Muscle of back (tissue), 11 donors: ENCODE measurements around the gene IGLON5. TPM values are rescaled to one million over a fixed set of nuclear protein-coding genes. Genes with fewer than 3 reads are reported as not detected.
A peak's percentile ranks its signal among the peaks of the same experiment; 100 is the strongest.

Experiments used
- DNase-seq, 3 donors: peaks; one replicate each; pipeline versions ENCODE4 v3.0.0 to v3.0.0-alpha.2; 2013
- polyA plus RNA-seq, 10 donors: library from polyadenylated mRNA; unstranded; fragments of 120-200 nt; gene quantifications; one replicate each; pipeline ENCODE4 v1.2.1, GENCODE V29; 2013; ENCODE audit not compliant: insufficient read length in 10 of 10

The IGLON5 gene
- polyA plus RNA-seq, 10 donors = 0.09 to 0.51 (median 0.18) TPM

DNA sequence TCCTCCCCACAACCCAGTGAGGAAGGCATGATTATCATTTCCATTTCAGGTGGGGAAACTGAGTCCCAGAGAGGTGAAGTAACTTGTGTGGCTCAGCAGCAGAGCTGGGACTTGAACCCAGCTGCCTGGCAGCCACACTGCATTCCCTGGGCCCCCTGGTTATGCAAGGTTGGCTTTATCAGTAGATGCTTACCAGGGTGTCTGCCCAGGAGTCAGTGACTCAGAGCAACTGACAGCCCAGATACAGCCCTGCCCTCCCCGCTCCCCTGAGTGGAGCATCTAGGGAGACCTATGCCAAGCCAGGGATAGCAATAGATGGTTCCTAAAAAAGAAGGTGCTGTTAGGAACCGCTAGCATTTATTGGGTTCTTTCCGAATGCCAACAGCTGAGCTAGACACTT is 5.9 kb downstream of the IGLON5 start:
- no peak for DNase-seq

DNA sequence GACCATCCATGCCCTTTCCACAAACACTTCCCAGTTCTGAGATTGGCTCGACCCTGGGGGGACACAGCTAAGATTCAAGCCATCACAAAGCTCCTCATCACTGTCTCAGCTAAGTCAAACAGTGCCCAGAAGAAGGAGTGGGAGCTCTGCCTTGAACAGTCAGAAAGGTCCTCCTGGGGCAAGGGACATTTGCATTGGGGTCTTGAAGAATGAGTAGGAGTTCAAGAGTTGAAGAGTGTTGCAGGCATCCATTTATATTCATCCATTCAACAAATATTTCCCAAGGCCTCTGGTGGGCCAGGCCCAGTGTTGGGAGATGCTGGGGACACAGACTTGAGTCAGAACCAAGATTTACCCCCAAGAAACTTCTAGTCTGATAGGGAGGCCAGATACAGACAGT is 6.5 kb downstream of the IGLON5 start:
- no peak for DNase-seq

DNA sequence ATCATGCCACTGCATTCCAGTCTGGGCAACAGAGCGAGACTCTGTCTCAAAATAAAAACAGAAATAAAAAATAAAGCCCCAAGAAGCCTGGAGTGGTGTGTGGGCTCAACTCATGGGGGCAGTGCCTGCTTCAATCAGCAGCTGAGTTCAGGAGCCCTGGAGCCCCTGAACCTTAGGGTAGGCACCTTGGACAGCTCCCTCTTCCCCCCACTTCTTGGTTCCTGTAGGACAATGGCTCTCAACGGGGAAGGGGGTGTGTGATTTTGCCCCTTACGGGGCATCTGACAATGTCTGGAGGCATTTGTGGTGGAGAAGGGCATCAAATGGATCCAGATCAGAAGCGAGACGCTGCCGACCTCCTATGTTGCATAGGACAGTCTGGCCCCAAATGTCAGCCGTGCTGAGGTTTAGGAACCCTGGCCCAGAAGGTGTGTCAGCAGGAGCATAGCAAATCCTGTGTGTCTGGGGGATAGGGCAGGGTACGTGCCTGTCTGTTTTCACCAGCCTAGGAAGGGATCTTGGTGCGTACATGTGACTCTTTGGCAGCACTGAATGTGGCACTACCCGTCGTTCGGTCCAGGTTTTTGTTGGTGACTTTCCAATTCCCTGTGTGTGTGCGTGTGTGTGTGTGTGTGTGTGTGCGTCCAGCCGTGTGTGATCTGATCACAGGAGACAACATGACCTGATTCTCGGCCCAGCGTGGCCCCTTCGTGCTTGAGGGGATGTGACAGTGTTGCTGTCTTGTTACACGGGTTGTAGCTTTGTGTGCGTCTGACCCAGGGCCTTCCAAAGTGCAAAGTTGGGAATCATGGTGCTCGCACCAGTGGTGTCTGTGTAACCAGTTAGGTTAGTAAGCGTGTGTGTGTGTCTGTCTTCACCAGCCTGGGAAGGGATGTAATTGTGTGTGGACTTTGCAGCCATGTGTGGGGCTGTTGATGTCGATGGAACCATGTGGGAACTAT is 7.5 kb downstream of the IGLON5 start:
- no peak for DNase-seq

DNA sequence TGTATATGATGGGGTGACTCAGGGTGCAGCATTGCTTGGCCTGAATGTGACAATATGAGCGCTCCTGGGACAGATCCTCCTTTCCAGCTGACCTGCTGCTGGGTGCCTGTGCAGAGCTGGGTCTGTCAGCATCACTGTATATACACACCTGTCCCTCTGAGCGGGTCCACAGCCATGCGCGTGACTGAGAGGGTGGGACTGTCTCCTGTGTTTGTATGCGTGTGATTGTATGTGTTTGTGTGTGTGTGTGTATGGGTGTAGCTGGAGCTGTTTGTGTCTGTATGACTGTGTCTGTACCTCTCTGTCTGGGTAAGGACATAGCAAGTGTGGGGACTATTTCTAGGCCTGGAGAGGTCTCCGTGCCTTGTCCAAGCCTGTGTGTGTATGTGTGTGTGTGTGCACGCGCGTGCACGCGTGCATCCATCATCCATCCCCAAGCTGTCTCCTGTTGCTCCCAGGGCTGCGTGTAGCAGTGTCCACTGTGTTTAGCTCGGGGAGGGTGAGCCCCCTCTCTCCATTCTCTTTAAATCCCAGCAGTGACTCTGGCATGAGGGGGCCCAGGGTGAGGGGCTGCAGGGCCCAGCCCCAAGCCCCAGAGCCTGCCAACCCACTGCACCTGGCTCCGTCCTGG is 8.3 kb downstream of the IGLON5 start:
- DNase-seq = no peak

DNA sequence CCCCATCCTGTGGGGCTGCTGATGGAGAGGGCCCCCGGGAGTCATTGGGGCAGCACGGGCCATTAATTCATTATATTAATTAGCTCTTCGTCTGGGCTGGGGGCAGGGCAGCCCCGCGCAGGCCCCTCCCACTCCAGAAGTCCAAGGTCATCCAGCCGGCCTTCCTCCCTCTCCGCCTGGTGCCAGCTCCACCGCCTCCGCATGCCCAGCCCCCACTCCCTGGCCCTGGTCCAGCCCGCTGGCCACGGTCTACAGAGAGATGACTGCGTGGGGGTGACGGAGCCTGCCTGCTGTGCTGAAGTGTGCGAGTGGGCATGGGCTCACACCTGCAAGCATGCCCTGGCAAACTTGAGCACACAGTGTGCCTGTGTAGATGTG is 8.8 kb downstream of the IGLON5 start:
- no peak for DNase-seq

DNA sequence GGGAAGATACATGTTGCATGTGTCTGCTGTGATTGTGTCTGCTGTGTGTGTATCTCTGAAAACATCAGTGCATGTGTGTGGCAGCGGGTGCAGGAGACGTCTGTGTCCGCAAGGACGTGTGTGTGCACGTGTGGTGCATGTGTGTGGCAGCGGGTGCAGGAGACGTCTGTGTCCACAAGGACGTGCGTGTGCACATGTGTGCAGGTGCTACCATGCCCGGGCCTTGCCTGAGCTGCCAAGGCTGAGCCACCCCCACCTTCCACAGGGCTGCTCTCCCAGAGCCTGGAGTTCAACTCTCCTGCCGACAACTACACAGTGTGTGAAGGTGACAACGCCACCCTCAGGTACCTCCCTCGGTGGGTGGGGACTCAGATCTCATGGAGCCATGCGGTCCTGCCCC is 10.4 kb downstream of the IGLON5 start:
- DNase-seq = no peak

DNA sequence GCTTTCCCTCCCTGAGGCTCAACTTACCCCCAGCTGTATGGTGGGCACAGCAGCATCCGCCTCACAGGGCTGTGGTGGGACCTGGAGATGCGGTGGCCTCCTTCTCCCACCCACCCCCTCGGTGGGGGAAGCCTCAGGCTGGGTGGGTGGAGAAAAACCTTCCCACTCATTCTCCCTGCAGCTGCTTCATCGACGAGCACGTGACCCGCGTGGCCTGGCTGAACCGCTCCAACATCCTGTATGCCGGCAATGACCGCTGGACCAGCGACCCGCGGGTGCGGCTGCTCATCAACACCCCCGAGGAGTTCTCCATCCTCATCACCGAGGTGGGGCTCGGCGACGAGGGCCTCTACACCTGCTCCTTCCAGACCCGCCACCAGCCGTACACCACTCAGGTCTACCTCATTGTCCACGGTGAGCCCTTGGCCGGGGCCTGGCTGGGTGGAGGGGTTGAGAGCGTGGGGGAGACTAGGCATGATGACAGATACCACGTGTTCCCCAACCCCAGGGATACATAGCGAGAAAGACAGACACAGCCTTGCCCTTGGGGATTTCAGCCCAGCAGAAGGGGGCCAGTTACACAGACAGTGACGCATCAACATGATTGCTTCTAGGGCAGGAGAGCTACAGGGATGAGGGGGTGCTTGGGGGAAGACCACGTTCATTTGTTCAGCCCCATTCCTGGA is 12.2 kb downstream of the IGLON5 start:
- DNase-seq = no peak

DNA sequence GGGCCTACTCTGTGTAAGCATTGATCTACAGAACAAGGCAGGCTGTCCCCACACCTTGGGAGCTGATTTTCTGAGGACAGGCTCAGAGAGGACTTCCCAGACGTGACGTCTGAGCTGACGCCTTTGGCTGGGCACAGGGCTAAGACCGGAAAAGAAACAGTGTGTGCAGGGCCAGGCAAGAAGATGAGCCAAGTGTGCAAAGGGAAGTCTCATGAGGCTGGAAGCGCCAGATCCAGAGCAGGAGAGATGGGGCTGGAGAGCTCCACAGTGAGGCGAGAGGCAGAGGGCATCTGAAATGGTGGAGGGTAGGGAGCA is 12.7 kb downstream of the IGLON5 start:
- no peak for DNase-seq

DNA sequence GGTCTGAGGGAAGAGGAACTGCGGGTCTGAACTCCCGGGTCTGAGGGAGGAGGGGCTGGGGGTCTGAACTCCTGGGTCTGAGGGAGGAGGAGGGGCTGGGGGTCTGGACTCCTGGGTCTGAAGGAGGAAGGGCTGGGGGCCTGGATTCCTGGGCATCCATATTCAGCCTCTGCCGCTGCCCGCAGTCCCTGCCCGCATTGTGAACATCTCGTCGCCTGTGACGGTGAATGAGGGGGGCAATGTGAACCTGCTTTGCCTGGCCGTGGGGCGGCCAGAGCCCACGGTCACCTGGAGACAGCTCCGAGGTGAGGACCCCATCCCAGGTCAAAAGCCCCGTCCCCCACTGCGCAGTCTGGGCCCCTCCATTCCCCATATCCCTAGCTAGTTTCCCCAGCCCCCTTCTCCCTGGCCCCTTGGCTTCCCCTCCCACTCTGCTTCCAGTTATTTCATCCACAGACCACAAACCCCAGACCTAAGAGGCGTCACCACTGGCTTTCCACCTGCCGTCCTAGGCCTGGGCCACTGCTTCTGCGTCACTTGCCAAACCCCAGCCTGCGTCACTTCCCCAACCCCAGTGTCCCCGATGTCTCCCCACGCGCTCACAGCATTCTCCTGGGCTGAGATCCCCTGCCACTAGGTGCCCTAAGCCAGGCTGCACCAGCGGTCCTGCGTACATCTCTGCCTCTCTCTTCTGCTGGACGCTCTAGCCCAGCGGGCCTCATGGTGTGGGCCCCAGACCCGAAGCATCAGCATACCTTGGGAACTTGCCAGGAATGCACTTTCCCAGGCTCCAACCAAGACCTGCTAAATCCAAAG is 13.9 kb downstream of the IGLON5 start:
- DNase-seq = no peak

DNA sequence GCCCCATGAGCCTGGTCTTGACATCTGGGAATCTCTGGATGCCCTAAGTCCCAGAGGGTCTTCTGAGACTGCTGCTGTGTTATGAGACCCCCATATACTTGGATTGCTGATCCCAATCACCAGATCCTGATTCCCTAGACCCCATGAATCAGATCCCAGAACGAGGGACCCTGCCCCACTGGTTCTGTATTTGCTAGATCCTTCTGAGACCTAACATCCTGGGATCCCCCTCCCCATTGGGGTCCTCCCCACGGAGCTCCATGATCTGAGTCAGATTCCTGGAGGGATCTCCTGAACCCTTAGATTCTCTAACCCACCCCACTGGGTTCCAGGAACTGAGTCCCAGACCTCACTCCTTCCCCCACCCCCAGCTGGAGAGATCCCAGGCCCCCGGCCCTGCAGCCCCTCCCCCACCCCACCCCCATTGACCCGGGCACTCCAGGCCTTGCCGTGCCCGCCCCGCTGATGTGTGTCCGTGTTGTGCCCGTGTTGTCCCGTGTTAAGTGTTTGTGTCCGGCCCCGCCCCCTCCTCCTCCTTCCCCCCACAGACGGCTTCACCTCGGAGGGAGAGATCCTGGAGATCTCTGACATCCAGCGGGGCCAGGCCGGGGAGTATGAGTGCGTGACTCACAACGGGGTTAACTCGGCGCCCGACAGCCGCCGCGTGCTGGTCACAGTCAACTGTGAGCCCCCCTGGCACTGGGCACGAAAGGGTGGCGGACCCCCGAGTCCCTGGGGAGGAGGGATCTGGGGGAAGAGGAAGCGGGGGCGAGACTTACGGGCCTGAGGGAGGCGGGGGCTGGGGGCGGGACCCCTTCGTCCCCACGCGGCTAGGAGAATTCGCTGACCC is 15.0 kb downstream of the IGLON5 start:
- DNase-seq = no peak

DNA sequence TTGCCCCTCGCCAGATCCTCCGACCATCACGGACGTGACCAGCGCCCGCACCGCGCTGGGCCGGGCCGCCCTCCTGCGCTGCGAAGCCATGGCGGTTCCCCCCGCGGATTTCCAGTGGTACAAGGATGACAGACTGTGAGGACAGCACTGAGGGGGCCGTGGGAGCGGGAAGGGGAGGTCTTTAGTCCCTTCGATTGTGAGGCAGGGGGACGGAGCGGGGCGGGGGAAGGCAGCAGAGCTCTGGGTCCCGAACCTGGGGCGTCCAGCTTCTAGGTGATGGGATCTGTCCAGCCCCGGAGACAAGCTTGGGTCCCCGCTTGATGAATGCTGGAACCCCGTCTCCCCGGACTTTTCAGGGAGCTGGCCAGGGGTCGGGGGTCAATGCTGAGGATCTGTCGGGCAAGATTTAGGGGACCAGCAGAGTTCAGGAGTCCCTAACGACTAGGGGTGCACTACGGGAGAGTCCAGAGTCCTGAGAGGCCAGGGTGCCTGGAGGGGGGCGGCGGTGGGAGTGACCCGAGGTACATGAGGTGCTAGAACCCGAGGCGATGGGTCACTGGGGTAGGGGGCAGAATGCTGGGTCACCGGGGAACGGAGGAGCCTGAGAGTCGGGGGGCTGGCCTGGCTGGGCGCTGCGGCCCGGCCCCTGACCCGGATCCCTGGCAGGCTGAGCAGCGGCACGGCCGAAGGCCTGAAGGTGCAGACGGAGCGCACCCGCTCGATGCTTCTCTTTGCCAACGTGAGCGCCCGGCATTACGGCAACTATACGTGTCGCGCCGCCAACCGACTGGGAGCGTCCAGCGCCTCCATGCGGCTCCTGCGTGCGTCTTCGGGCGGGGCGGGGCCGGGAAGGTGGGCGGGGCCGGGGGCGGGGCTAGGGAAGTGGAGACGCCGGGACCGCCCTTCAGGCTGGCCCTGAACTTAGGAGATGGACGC is 15.9 kb downstream of the IGLON5 start:
- DNase-seq = peak in 2 of 3 donors; percentile 21 to 50

DNA sequence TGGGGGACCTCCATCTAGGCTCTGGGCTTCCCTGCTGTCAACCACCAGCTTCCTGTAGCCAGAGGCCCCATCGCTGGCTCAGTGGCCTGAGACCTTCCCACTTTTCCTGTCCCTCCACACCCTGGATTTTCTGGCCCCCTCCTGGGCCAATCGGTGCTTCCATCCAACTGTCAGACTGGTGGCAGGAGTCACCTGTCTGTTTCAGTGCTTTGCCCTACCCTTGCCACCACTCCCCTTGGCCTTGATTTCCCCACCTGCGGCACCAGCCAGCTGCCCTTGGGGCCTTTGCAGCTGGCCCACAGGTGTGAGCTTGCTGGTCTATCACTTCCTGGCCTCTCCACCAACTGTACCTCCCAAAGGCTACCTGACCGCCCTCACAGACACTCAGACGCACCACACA is 18.0 kb downstream of the IGLON5 start:
- DNase-seq = no peak

DNA sequence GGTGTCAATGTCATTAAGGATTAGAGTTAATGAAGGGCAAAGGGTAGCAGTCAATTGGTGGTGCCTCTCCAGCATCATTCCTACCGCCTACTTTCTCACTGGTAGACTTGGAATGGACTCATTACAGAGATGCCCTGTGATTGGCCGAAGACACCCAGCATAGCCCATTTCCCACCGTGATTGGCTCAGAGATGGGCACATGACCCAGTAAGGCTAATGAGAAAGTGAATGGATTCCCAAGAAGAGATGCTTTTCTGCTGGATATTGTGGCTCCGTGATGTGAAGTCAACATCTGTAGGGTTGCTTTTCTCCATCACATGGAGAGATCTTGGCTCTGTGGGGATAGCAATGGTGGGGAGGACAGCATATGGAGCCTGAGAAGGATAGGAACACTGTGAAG is 18.9 kb downstream of the IGLON5 start:
- DNase-seq = no peak

DNA sequence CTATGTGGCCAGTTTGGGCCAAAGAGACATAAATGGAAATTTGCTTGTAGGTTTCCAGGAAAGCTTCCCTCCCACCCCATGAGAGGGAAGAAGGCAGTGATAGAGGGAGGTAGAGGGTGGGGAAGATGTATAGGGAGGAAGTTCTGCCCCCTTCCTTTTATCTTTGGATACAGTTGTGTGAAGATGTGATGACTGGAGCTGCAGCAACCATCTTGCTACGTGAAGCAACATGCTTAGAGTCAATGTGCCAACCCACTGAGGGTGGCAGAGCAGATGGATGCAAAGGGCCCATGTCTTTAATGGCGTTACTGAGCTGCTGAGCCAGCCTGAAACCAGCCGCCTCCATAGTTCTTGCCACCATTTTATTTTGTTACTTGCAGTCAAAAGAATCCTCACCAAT is 19.7 kb downstream of the IGLON5 start:
- DNase-seq = no peak

DNA sequence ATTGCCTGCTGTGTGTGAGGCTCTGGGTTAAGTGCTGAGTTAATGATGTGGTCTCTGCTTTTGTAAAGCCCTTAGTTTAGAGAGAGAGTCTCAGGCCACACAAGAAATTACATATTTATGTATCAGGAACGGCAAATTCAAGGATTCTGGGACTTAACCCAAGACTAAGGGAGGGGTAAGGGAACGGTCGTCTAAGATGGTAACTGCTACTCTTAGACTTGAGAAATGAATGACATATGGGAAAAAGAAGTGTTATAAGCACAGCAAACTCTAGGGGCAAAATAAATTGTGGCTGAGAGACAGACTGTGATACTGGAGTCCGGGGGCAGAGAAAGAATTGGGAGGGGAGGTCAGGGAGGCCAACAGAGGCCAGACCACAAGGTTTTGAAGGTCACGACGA is 20.3 kb downstream of the IGLON5 start:
- DNase-seq = no peak

DNA sequence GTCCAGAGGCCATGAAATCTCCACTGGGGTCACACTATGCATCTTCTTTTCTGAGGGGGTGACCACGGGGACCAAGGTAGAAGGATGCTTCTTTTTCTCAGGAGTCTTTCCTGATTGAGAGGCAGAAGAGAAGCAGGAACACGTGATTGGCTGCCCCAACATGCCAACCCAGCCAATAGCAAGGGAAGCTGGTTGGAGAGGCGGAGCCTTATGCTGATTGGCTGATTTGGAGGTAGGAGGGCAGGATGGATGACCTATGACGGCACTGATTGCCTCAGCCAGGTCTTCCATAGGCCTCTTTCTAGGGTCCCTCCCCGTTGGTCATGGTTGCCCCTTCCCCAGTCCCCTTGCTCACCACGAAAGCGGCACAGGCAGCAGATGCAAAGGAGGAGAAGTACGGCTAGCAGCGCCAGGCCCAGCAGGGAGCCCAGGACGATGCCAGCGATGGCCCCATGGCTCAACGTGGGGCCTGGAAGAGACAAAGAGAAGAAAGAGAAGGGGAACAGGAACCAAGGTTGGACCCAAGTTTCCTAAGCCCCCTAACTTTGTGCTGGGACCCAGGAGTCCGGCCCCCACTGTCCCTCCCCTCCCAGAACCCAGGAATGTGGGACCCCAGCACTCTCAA is 22.5 kb downstream of the IGLON5 start:
- no peak for DNase-seq

DNA sequence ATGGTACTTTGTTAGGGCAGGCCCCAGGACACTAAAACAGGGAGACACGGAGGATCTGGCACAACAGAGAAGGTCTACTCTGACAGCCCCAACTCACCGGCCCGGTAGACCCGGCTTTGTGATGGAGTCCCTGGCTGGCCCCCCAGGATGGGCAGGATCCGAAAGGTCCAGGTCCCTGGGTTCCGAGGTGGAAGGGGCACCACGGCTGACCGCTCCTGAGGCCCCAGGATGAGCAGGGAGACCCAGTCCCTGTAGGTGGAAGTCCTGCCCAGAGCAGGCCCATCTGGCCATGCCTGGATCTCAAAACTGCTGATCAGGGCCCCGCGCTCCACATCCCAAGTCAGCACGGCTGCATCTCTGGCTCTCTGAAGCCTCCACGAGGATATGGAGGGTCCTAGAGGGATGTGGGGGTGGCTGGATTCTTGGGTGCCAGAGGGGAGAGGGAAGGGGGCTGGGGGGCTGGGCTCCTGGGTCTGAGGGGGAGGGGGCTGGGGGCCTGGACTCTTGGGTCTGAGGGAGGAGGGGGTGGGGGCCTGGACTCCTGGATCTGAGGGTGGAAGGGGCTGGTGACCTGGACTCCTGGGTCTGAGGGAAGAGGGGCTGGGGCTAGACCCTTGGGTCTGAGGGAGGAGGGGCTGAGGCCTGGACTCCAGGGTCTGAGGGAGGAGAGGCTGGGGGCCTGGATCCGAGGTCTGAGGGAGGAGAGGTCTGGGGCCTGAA is 25.9 kb downstream of the IGLON5 start:
- no peak for DNase-seq

DNA sequence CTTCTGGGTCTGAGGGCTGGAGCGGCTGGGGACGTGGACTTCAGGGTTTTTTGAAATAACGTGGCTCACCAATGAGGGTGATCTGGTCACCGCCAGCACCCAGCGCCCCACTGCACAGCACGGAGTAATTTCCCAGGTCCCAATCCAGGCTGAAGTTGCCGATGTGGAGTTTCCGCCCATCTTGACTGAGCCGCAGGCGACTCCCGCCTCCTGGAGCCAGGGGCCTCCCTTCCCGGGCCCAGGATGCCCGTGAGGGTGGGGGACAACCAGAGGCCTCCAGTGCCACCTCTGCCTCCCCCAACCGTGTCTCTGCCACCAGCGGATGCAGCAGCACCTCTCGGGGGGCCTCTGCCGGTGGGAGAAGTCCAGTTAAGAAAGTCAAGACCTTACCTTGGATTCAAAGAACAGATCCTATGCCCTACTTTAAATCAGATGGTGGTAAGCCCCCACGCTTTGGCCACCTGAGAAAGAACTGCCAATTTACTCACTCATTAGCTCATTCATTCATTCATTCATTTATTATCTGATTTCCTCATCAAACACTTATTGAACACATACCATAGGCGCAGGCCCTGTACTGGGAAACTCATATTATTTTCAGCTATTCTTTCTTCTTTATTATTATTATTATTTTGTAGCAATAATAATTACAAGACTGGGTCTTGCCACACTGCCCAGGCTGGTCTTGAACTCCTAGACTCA is 26.6 kb downstream of the IGLON5 start:
- DNase-seq = no peak
